ENCODE results near the gene AP5Z1. TPM values are rescaled to one million over a fixed set of nuclear protein-coding genes. Genes with fewer than 3 reads are reported as not detected.

The AP5Z1 gene
- total RNA-seq, 1 experiment from 2014 or later: 44.0 TPM

- intact Hi-C loops (cut with micrococcal nuclease; ENCODE audit: unreplicated experiment): loop anchor here (10.0 kb wide), 1 partner anchor 402 kb away; no protein-coding TSS in a partner anchor
- TF ChIP-seq EZH2 (IDR thresholded peaks at IDR 0.05; ENCODE audit: low read depth): no peak
- TF ChIP-seq CTCF (conservative IDR thresholded peaks at IDR 0.05): no peak
- Histone ChIP-seq H3K9me2 (ENCODE audit: insufficient read depth) (no peaks in the 10 kb centered on the region), H2AFZ (no peak overlapping the region), H3K79me2 (ENCODE audit: low read depth) (peaks cover 16% of the 10 kb centered on the region), H4K20me1 (ENCODE audit: insufficient read depth) (peaks cover 5% of the 10 kb centered on the region; the same call in 1 of the 2 replicates), H3K4me2 (no peak overlapping the region), H3K9me3 (ENCODE audit: insufficient read depth, low read depth) (no peaks in the 10 kb centered on the region), H3K4me3 (no peak overlapping the region), H3K4me1 (replicated peaks; ENCODE audit: insufficient read depth) (peaks cover 16% of the 10 kb centered on the region), H3F3A (ENCODE audit: insufficient read depth, low read depth) (peaks cover 20% of the 10 kb centered on the region; the same call in 1 of the 2 replicates), H3K27me3 (ENCODE audit: insufficient read depth, low read depth) (no peaks in the 10 kb centered on the region), H3K36me3 (ENCODE audit: low read depth) (no peaks in the 10 kb centered on the region), H3K27ac (no peak overlapping the region)
- ChIA-PET POLR2A (ENCODE audit: unreplicated experiment) (no interaction called here), CTCF (no interaction called here)
- BruUV-seq (replicated peaks): no TSS peak
- no peak for DNase-seq
Measured at GRCh38 chr7:4772306-4772705, 3.1 kb upstream of the AP5Z1 start.

GRCh38 chr7:4774007-4774406, 1.4 kb upstream of the AP5Z1 start:
- no peaks in the 10 kb centered on the region for H3K9me2 ChIP-seq (ENCODE audit: insufficient read depth)
- H3K4me3 ChIP-seq: no peak overlapping the region; the same call in 1 of the 2 replicates
- TF ChIP-seq EZH2 (IDR thresholded peaks at IDR 0.05; ENCODE audit: low read depth) (no peak), CTCF (conservative IDR thresholded peaks at IDR 0.05) (no peak)
- H3K27me3 ChIP-seq (ENCODE audit: insufficient read depth, low read depth): no peaks in the 10 kb centered on the region
- peaks cover 17% of the 10 kb centered on the region for H4K20me1 ChIP-seq (ENCODE audit: insufficient read depth)
- peaks cover 20% of the 10 kb centered on the region; the same call in 1 of the 2 replicates for H3F3A ChIP-seq (ENCODE audit: insufficient read depth, low read depth)
- no peak overlapping the region; the same call in 1 of the 2 replicates for H3K27ac ChIP-seq
- no peak for DNase-seq
- no TSS peak for BruUV-seq (replicated peaks)
- POLR2A ChIA-PET (ENCODE audit: unreplicated experiment): no interaction called here
- CTCF ChIA-PET: no interaction called here
- intact Hi-C loops (cut with micrococcal nuclease; ENCODE audit: unreplicated experiment): loop anchor here (2.0 to 10.0 kb wide), 2 partner anchors 311 to 401 kb away; no protein-coding TSS in a partner anchor
- H2AFZ ChIP-seq: no peak overlapping the region
- H3K4me2 ChIP-seq: peak overlapping the region; percentile 77
- H3K4me1 ChIP-seq (replicated peaks; ENCODE audit: insufficient read depth): peaks cover 16% of the 10 kb centered on the region
- H3K9me3 ChIP-seq (ENCODE audit: insufficient read depth, low read depth): no peaks in the 10 kb centered on the region
- H3K36me3 ChIP-seq (ENCODE audit: low read depth): no peaks in the 10 kb centered on the region
- H3K79me2 ChIP-seq (ENCODE audit: low read depth): peaks cover 28% of the 10 kb centered on the region

GRCh38 chr7:4774658-4775249, 669 bp upstream of the AP5Z1 start:
- peaks cover 16% of the 10 kb centered on the region for H3K4me1 ChIP-seq (replicated peaks; ENCODE audit: insufficient read depth)
- peaks cover 28% of the 10 kb centered on the region for H3K79me2 ChIP-seq (ENCODE audit: low read depth)
- peak overlapping the region; percentile 82 for H3K4me3 ChIP-seq
- H4K20me1 ChIP-seq (ENCODE audit: insufficient read depth): peaks cover 17% of the 10 kb centered on the region
- peak overlapping the region; percentile 74 for H3K27ac ChIP-seq
- POLR2A ChIA-PET (ENCODE audit: unreplicated experiment): interaction anchor here (0.6 to 0.7 kb wide), 3 partner anchors 125 to 1923 kb away, joined by 3 to 12 read pairs (median 3); no protein-coding TSS in a partner anchor
- no peaks in the 10 kb centered on the region for H3K9me3 ChIP-seq (ENCODE audit: insufficient read depth, low read depth)
- H2AFZ ChIP-seq: peak overlapping the region; percentile 89
- no peaks in the 10 kb centered on the region for H3K9me2 ChIP-seq (ENCODE audit: insufficient read depth)
- TF ChIP-seq EZH2 (IDR thresholded peaks at IDR 0.05; ENCODE audit: low read depth) (no peak), CTCF (conservative IDR thresholded peaks at IDR 0.05) (no peak)
- CTCF ChIA-PET: interaction anchor here (0.7 kb wide), 2 partner anchors 116 to 469 kb away, joined by 4 to 11 read pairs; no protein-coding TSS in a partner anchor
- DNase-seq: no peak
- intact Hi-C loops (cut with micrococcal nuclease; ENCODE audit: unreplicated experiment): loop anchor here (2.0 to 10.0 kb wide), 2 partner anchors 310 to 400 kb away; no protein-coding TSS in a partner anchor
- peak overlapping the region; percentile 77 for H3K4me2 ChIP-seq
- H3F3A ChIP-seq (ENCODE audit: insufficient read depth, low read depth): peaks cover 19% of the 10 kb centered on the region; the same call in 1 of the 2 replicates
- BruUV-seq (replicated peaks): TSS peak; percentile 99
- H3K27me3 ChIP-seq (ENCODE audit: insufficient read depth, low read depth): no peaks in the 10 kb centered on the region
- no peaks in the 10 kb centered on the region for H3K36me3 ChIP-seq (ENCODE audit: low read depth)

Measured in PC-9 (cell line).